CD4-positive, alpha-beta T cell treated with Interferon alpha-2 for 1 hour (primary cell): ENCODE data around the gene ALS2.

Experiments
- DNase-seq, 2 donors: peaks; one replicate each; pipeline ENCODE4 v3.0.0-alpha.2; 2020 to 2022

The ALS2 gene

DNA sequence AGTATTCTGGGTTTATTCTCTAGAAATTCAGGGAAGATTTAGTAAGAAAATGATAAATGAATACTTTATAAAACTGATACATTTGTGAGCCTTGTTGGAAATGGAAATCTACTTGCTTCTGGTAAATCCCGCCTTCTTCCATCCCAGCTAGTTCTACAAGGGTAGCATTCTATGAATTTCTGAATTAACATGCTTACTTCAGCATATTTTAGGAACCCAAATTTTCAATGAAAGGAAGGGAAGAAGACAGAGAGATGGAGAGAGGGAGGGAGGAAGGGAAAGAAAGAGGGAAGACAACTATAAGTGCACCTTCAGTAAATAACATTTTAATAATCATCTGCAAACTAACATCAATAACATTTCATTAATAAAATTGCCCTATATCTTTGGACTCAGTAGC, 110.9 kb downstream of the ALS2 start:
- DNase-seq = no peak

DNA sequence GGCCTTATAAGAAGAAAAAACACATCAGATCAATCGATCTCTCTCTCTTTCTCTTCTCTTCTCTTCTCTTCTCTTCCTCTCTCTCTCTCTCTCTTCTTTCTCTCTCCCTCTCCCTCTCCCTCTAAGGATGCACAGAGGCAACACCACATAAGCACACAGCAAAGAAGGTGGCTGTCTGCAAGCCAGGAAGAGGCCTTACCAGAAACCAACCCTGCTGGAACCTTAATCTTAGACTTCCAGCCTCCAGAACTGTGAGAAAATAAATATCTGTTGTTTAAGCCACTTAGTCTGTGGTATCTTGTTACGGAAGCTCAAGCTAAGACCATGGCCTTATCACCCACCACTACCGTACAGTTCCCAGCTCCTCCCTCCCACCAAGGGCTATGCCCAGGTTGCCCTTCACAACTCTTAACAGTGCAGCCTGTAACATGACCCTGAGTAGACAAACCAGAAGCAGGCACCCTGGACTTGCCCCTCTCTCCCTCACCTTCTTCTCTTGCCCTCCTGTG, 112.3 kb downstream of the ALS2 start:
- DNase-seq = no peak

DNA sequence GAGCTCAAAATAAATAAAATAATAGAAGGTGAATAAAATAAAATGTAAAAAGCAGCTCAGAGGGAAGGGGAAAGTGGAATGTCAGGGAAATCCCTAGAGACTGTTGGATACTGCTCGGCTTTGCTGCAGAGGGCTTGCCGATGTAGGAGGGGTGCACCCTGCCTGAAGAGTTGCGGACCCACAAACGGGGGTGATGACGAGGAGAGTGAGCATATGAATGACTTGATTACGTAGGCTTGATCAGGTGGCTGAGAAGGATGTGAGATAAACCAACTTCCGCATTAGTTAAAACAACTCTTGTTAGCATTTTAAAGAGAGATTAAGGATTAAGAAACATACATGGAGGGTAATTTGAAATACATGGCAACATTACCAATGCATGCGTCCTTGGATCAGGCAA, 116.4 kb downstream of the ALS2 start:
- no peak for DNase-seq

DNA sequence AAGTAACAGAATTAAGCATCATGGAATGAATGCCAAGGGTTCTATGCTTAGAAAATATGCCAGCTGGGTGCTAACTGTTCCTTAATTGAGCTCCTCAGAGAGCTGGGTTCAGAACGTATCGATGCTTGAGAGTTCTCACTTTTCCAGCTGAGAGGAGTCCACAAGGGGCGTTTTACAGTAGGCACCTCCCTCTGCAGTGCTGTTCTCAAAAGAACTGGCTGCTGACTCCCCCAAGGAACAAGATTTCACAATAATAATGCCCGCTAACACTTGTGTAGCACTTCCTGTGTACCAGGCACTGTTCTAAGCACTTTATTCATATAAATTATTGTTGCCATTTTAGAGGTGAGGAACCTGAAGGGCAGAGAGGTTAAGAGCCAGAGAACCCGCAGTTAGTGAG, 119.4 kb downstream of the ALS2 start:
- DNase-seq = no peak

DNA sequence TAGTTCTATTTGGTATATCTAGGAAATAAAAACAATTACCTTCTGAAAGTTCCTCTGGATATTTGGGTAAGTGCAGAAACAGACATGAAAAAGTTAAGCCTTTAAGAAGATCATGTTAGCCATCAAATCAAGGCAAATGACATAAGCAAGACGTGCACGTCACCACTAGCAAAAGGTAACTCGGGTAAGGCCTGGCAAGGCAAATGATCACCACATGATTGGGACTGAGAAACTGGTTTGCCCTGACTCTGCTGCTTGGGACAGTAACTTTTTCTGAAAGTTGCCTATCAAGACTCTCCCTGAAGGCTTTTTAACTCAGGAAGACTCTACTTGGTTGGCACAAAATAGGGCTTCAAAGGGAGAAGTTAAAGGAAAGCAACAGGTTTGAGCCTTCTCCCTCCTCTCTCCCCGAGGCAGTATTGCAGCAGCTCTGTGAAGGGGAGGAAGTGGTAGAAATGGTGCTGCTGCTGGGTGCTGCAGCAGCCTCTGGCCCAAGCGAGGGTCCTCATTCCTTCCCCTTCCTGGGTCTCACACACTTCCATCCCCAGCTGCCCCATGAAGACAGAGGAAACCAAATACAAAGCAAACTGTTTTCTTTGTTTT, 120.3 kb downstream of the ALS2 start:
- no peak for DNase-seq

DNA sequence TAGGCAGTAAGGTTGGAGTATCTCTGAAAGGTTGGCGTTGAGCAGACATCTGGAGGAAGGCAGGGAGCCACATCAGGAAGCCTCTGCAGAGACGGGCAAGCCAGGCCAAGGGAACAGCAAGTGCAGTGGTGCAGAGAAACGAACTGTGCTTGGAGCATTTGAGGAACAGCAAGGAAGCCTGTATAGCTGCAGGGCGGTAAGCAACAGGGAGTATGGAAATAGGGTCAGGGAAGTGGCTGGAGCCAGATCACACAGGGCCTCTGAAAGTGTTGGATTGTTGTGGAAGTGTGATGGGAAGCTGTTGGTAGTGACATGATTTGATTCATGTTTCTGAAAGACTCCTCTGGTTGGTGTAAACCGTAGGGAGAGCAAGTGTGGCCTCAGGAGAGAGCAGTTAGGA, 124.0 kb downstream of the ALS2 start:
- no peak for DNase-seq

DNA sequence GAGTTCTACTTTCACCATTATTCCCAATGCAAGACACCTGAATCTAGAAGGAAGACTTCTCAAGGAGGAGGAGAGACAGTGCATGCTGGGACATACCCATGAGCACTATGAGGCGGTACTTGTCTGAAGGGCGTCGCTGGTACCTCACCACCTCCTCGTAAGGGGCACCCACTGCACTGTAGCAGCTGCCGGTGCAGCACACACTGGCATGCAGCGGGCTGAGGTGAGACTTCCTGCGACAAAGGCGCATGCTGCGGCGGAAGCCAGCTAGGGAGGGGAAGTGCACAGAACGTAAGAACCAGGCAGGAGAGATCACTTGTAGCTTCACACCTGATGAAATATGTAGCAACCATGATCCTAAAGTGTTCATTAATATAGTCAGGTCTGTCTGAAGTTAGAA, 124.6 kb downstream of the ALS2 start:
- peak; percentile 33 to 53 for DNase-seq

DNA sequence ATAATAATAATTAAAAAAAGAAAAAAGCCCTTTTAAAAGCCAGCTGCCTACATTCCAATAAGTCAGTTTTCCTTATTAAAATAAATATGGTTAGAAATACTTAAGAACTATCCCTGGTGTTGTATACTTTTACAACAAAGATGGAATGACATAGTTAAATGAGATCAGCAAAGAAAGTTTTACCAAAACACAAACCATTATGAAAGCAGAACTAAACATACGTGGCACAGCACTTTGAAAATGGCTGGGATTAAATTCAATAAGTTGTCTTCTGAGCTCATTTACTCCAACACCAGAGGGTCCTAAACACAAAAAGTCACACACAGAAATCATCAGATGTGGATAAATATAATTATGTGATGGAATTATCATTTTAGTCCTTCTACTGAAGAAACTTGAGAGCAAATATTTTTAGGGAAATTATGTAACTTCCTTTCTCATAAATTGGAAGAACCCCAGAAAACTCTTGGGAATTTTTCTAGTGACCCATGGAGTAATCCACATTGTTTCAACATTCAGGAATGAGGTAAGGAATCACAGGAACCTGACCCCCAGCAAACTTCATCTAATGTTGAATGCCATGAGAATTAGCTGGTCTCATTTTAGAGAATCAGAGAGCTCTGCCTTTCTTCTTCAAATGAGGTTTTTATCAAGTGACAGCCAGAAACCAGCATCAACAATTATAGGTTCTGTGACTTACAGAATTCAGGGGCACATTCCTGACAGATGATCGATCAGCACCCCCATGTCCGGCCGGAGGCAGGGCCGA, 125.9 kb downstream of the ALS2 start:
- no peak for DNase-seq

DNA sequence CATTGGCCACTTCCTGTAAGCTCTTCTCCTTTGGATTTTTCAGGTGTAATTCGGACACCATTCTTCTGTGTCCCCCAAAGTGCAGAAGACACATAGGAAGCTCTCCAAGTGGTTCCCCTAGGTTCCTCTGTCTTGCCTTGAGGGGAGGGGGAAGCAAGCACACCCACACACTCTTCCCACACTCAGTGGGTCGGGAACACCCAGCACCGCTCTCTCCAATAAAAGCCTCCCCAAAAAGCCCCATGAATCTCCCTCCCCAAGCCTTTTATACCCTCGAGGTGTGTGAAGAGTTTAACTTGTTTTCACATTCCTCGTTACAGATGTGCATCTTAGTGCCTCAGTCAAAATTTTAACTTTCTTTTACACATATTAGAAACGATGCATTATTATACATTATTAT, 127.5 kb downstream of the ALS2 start:
- no peak for DNase-seq
